ENCODE measurements around the gene CD33.

The CD33 gene

GRCh38 chr19:51195616-51196015 lies 29.3 kb upstream of the CD33 start:
- Histone ChIP-seq H3K9me3 (replicated peaks; ENCODE audit: insufficient read depth, low read length) (no peaks in the 10 kb centered on the region), H3K36me3 (replicated peaks; ENCODE audit: insufficient read depth, low read length) (no peaks in the 10 kb centered on the region), H3F3A (ENCODE audit: insufficient read depth, low read length) (no peaks in the 10 kb centered on the region), H2AFZ (ENCODE audit: low read length) (no peak overlapping the region), H3K4me2 (ENCODE audit: low read depth, low read length) (no peak overlapping the region), H3K4me3 (ENCODE audit: low read length) (no peak overlapping the region), H3K9me2 (replicated peaks; ENCODE audit: insufficient read depth, low read length) (no peaks in the 10 kb centered on the region), H3K4me1 (ENCODE audit: low read length) (no peaks in the 10 kb centered on the region), H4K20me1 (ENCODE audit: insufficient read depth, low read length) (no peaks in the 10 kb centered on the region), H3K27me3 (replicated peaks; ENCODE audit: insufficient read depth, low read length) (peaks cover 4% of the 10 kb centered on the region; the same call in 1 of the 2 replicates), H3K27ac (ENCODE audit: low read length) (no peak overlapping the region), H3K9ac (ENCODE audit: low read length) (no peak overlapping the region), H3K79me2 (ENCODE audit: low read length) (no peaks in the 10 kb centered on the region)
- no peak for DNase-seq
- TF ChIP-seq CTCF (IDR thresholded peaks at IDR 0.05; ENCODE audit: low read length): no peak
- no peak for TF ChIP-seq EZH2phosphoT487 (IDR thresholded peaks at IDR 0.05; ENCODE audit: low read length)
- no peak for TF ChIP-seq EZH2 (optimal IDR thresholded peaks at IDR 0.05; ENCODE audit: low read depth, low read length)

GRCh38 chr19:51196181-51196580 lies 28.7 kb upstream of the CD33 start:
- Histone ChIP-seq H3K9me3 (replicated peaks; ENCODE audit: insufficient read depth, low read length) (no peaks in the 10 kb centered on the region), H4K20me1 (ENCODE audit: insufficient read depth, low read length) (no peaks in the 10 kb centered on the region), H3K4me1 (ENCODE audit: low read length) (no peaks in the 10 kb centered on the region), H3F3A (ENCODE audit: insufficient read depth, low read length) (no peaks in the 10 kb centered on the region), H3K36me3 (replicated peaks; ENCODE audit: insufficient read depth, low read length) (no peaks in the 10 kb centered on the region), H3K9me2 (replicated peaks; ENCODE audit: insufficient read depth, low read length) (no peaks in the 10 kb centered on the region), H3K79me2 (ENCODE audit: low read length) (no peaks in the 10 kb centered on the region), H3K4me3 (ENCODE audit: low read length) (no peak overlapping the region), H2AFZ (ENCODE audit: low read length) (no peak overlapping the region), H3K27me3 (replicated peaks; ENCODE audit: insufficient read depth, low read length) (peaks cover 4% of the 10 kb centered on the region; the same call in 1 of the 2 replicates), H3K9ac (ENCODE audit: low read length) (no peak overlapping the region), H3K4me2 (ENCODE audit: low read depth, low read length) (no peak overlapping the region), H3K27ac (ENCODE audit: low read length) (no peak overlapping the region)
- DNase-seq: no peak
- TF ChIP-seq EZH2 (optimal IDR thresholded peaks at IDR 0.05; ENCODE audit: low read depth, low read length) (no peak), CTCF (IDR thresholded peaks at IDR 0.05; ENCODE audit: low read length) (no peak), EZH2phosphoT487 (IDR thresholded peaks at IDR 0.05; ENCODE audit: low read length) (no peak)

GRCh38 chr19:51198641-51199040 lies 26.2 kb upstream of the CD33 start:
- Histone ChIP-seq H3K9me3 (replicated peaks; ENCODE audit: insufficient read depth, low read length) (no peaks in the 10 kb centered on the region), H3K9me2 (replicated peaks; ENCODE audit: insufficient read depth, low read length) (no peaks in the 10 kb centered on the region), H4K20me1 (ENCODE audit: insufficient read depth, low read length) (no peaks in the 10 kb centered on the region), H3K9ac (ENCODE audit: low read length) (no peak overlapping the region), H3K79me2 (ENCODE audit: low read length) (no peaks in the 10 kb centered on the region), H3K36me3 (replicated peaks; ENCODE audit: insufficient read depth, low read length) (no peaks in the 10 kb centered on the region), H3K27me3 (replicated peaks; ENCODE audit: insufficient read depth, low read length) (no peaks in the 10 kb centered on the region; the same call in 1 of the 2 replicates), H3K4me1 (ENCODE audit: low read length) (no peaks in the 10 kb centered on the region), H3F3A (ENCODE audit: insufficient read depth, low read length) (no peaks in the 10 kb centered on the region), H3K27ac (ENCODE audit: low read length) (no peak overlapping the region), H3K4me2 (ENCODE audit: low read depth, low read length) (no peak overlapping the region), H2AFZ (ENCODE audit: low read length) (no peak overlapping the region), H3K4me3 (ENCODE audit: low read length) (no peak overlapping the region)
- TF ChIP-seq EZH2phosphoT487 (IDR thresholded peaks at IDR 0.05; ENCODE audit: low read length) (no peak), EZH2 (optimal IDR thresholded peaks at IDR 0.05; ENCODE audit: low read depth, low read length) (no peak), CTCF (IDR thresholded peaks at IDR 0.05; ENCODE audit: low read length) (no peak)
- DNase-seq: no peak

Data from MM.1S (cell line).